SK-N-SH treated with all-trans-retinoic acid at 6 μM for 48 hours (cell line): Measurements from ENCODE around the gene EIF5A.

Source experiments
- ATAC-seq: fragments of 200-7000 bp; cut with Tn5 transposase; 3 replicates; pipeline ENCODE4 v1.9.1; 2020; ENCODE audit warnings: mild to moderate bottlenecking, moderate library complexity
- ARNTL ChIP-seq: fragments of 450-650 bp; formaldehyde crosslinking; IDR thresholded peaks from 2 replicates; pipeline ENCODE4 v1.5.0; 2020; ENCODE audit warnings: low read depth, mild to moderate bottlenecking, moderate library complexity, borderline replicate concordance
- BACH2 ChIP-seq: fragments of 250-450 bp; sonication (Bioruptor Pico); IDR thresholded peaks from 2 replicates; pipeline ENCODE4 v1.9.0; 2021; ENCODE audit warnings: mild to moderate bottlenecking, borderline replicate concordance
- CSDC2 ChIP-seq: fragments of 250-450 bp; sonication (Bioruptor Pico); IDR thresholded peaks from 2 replicates; pipeline ENCODE4 v1.5.0; 2020; ENCODE audit warnings: mild to moderate bottlenecking, moderate library complexity
- ESRRG ChIP-seq: fragments of 250-450 bp; sonication (Bioruptor Pico); IDR thresholded peaks from 2 replicates; pipeline ENCODE4 v1.6.1; 2021; ENCODE audit warnings: mild to moderate bottlenecking
- GLIS3 ChIP-seq: fragments of 250-450 bp; sonication (Bioruptor Pico); IDR thresholded peaks from 2 replicates; pipeline ENCODE4 v1.5.0; 2020; ENCODE audit warnings: mild to moderate bottlenecking, moderate library complexity
- ISL1 ChIP-seq: fragments of 250-450 bp; sonication (Bioruptor Pico); IDR thresholded peaks from 2 replicates; pipeline ENCODE4 v2.1.2; 2022; ENCODE audit warnings: mild to moderate bottlenecking, moderate library complexity
- OSR1 ChIP-seq: fragments of 250-450 bp; sonication (Bioruptor Pico); IDR thresholded peaks from 2 replicates; pipeline ENCODE4 v1.8.0; 2022; ENCODE audit warnings: moderate library complexity, mild to moderate bottlenecking, inconsistent platforms
- PATZ1 ChIP-seq: fragments of 250-450 bp; sonication (Bioruptor Pico); IDR thresholded peaks from 2 replicates; pipeline ENCODE4 v1.8.0; 2020; ENCODE audit warnings: mild to moderate bottlenecking, moderate library complexity, borderline replicate concordance
- POU6F1 ChIP-seq: fragments of 250-450 bp; sonication (Bioruptor Pico); IDR thresholded peaks from 2 replicates; pipeline ENCODE4 v1.8.0; 2021; ENCODE audit warnings: low read depth, mild to moderate bottlenecking, moderate library complexity, borderline replicate concordance
- PPARA ChIP-seq: fragments of 250-450 bp; sonication (Bioruptor Pico); IDR thresholded peaks from 2 replicates; pipeline ENCODE4 v1.5.0; 2020; ENCODE audit warnings: mild to moderate bottlenecking, borderline replicate concordance
- SNAI2 ChIP-seq: fragments of 250-450 bp; sonication (Bioruptor Pico); IDR thresholded peaks from 2 replicates; pipeline ENCODE4 v1.5.0; 2020; ENCODE audit warnings: mild to moderate bottlenecking, moderate library complexity
- TCF4 ChIP-seq: fragments of 250-450 bp; sonication (Bioruptor Pico); IDR thresholded peaks from 2 replicates; pipeline ENCODE4 v1.8.0; 2021; ENCODE audit warnings: mild to moderate bottlenecking, moderate library complexity, borderline replicate concordance
- TOX ChIP-seq: fragments of 250-450 bp; sonication (Bioruptor Pico); IDR thresholded peaks from 2 replicates; pipeline ENCODE4 v1.8.0; 2021; ENCODE audit warnings: mild to moderate bottlenecking, moderate library complexity, borderline replicate concordance
- ZC3H10 ChIP-seq: fragments of 250-450 bp; sonication (Bioruptor Pico); IDR thresholded peaks from 2 replicates; pipeline ENCODE4 v1.5.1; 2021; ENCODE audit warnings: mild to moderate bottlenecking, moderate library complexity
- ZFP3 ChIP-seq: fragments of 250-450 bp; sonication (Bioruptor Pico); IDR thresholded peaks from 2 replicates; pipeline ENCODE4 v1.5.0; 2020; ENCODE audit warnings: mild to moderate bottlenecking, moderate library complexity
- ZFP30 ChIP-seq: fragments of 450-650 bp; formaldehyde crosslinking; IDR thresholded peaks from 2 replicates; pipeline ENCODE4 v1.5.0; 2022; ENCODE audit warnings: mild to moderate bottlenecking, moderate library complexity
- ZNF565 ChIP-seq: fragments of 450-650 bp; formaldehyde crosslinking; conservative IDR thresholded peaks from 2 replicates; pipeline ENCODE4 v1.5.0; 2020; ENCODE audit warnings: low read depth, mild to moderate bottlenecking, moderate library complexity
- ZNF70 ChIP-seq: fragments of 450-650 bp; formaldehyde crosslinking; IDR thresholded peaks from 2 replicates; pipeline ENCODE4 v1.5.0; 2020; ENCODE audit warnings: mild to moderate bottlenecking, moderate library complexity
- ZNF8 ChIP-seq: fragments of 450-650 bp; formaldehyde crosslinking; IDR thresholded peaks from 2 replicates; pipeline ENCODE4 v1.5.0; 2020; ENCODE audit warnings: mild to moderate bottlenecking, moderate library complexity
- TF ChIP-seq, protein P1 (sequence below): fragments of 250-450 bp; sonication (Bioruptor Pico); IDR thresholded peaks from 2 replicates; pipeline ENCODE4 v1.5.1; 2021; ENCODE audit warnings: mild to moderate bottlenecking, moderate library complexity

The EIF5A gene

DNA sequence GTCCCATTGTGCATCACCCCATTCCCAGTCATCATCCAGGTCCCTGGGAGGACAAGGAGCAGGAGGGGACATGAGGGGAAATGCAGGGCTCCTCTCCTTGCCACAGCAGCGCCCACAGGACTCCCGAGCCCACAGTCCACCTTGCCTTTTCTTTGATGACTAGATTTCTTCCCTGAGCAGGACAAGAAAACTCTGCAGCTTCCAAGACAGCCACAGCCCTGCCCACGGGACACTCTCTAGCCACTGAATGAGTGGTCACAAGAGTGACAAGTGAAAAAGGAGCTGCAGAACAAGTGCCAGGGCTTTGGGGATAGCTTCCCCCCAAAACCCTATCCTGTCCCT lies 17.0 kb downstream of the EIF5A start:
- TF ChIP-seq ZNF70 (CRISPR knock-in tag) (no peak), ZFP30 (no peak), PATZ1 (CRISPR knock-in tag) (no peak), CSDC2 (CRISPR knock-in tag) (no peak), GLIS3 (CRISPR knock-in tag) (no peak), POU6F1 (no peak), BACH2 (no peak), ISL1 (CRISPR knock-in tag) (no peak), ARNTL (no peak), TCF4 (CRISPR knock-in tag) (no peak)
- no peak for ATAC-seq

DNA sequence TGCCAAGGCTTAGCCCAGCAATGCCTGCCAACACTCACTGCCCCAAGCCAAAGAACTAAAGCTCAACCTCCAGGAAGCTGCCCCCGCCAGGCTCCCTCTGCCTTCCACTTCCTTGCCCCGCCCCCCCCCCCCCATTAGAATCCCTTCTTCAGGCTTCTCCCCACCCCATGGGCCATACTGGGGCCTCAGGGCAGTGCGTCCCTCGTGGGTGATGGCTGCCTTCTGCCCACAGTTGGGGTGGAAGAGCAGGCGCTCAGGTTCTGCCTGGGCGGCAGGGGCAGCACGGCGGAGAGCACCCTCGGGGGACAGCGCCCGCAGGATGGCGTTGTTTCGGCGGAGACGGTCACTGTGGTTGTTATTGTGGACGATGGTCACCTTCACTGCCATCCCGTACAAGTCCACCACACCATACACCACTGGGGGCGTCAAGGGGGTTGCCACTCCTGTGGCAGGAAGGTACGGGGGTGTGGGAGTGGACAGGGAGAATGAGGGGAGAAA lies 17.7 kb downstream of the EIF5A start:
- ATAC-seq, result no peak
- TF ChIP-seq ISL1 (CRISPR knock-in tag) (no peak), OSR1 (no peak), TCF4 (CRISPR knock-in tag) (no peak), ZNF8 (CRISPR knock-in tag) (no peak), BACH2 (no peak), PATZ1 (CRISPR knock-in tag) (no peak), ESRRG (CRISPR knock-in tag) (no peak), ZC3H10 (CRISPR knock-in tag) (no peak), GLIS3 (CRISPR knock-in tag) (no peak), TOX (no peak), ZFP3 (no peak), CSDC2 (CRISPR knock-in tag) (no peak), SNAI2 (CRISPR knock-in tag) (no peak), PPARA (CRISPR knock-in tag) (no peak), POU6F1 (no peak)
- TF ChIP-seq, protein P1, sequence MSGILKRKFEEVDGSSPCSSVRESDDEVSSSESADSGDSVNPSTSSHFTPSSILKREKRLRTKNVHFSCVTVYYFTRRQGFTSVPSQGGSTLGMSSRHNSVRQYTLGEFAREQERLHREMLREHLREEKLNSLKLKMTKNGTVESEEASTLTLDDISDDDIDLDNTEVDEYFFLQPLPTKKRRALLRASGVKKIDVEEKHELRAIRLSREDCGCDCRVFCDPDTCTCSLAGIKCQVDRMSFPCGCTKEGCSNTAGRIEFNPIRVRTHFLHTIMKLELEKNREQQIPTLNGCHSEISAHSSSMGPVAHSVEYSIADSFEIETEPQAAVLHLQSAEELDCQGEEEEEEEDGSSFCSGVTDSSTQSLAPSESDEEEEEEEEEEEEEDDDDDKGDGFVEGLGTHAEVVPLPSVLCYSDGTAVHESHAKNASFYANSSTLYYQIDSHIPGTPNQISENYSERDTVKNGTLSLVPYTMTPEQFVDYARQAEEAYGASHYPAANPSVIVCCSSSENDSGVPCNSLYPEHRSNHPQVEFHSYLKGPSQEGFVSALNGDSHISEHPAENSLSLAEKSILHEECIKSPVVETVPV, result no peak

- no peak for ATAC-seq
- TF ChIP-seq TCF4 (CRISPR knock-in tag) (no peak), ZNF565 (CRISPR knock-in tag) (no peak)
Observed at GRCh38 chr17:7326186-7326585, 18.8 kb downstream of the EIF5A start.

GRCh38 chr17:7327056-7327455 lies 19.6 kb downstream of the EIF5A start:
- no peak for ATAC-seq
- TF ChIP-seq BACH2 (no peak), OSR1 (no peak), SNAI2 (CRISPR knock-in tag) (no peak)

DNA sequence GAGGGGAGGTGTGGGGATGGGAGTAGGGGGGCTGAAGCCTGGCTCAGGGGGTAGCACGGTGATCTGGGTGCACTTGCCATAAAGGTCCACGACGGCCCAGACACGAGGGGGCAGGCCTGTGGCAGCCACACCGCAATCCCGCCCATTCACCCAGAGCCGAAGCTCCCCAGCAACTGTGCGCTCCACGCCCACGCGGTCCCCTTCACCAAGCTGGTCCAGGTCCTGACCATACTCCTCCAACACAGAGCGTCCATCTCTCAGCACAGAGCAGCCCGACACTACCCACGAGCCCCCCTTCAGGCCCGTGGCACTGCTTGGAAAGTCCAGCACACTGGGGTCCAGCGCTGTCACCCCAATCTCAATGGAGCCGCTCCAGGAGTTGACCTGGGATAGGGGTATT lies 20.1 kb downstream of the EIF5A start:
- TF ChIP-seq ZNF70 (CRISPR knock-in tag) (no peak), ZFP30 (no peak), ISL1 (CRISPR knock-in tag) (no peak), CSDC2 (CRISPR knock-in tag) (no peak), ARNTL (no peak), ZC3H10 (CRISPR knock-in tag) (no peak)
- TF ChIP-seq, protein P1, result no peak
- TF ChIP-seq, all 23 proteins: peak for 0
- ATAC-seq, result no peak
